ACC112 (cell line): ENCODE measurements around the gene NME5.

Source experiments
- H2AFZ ChIP-seq: fragments of 200-600 bp; sonication (generic); one replicate; pipeline ENCODE4 v1.6.0; 2017; ENCODE audit warnings: antibody characterized with exemption, low read length; ENCODE audit not compliant: unreplicated experiment
- H3K27ac ChIP-seq: fragments of 200-600 bp; sonication (generic); 2 replicates; pipeline ENCODE4 v1.5.1; 2014; ENCODE audit warnings: low read depth, mild to moderate bottlenecking, antibody characterized with exemption, low read length, moderate library complexity
- H3K27me3 ChIP-seq: fragments of 200-600 bp; sonication (generic); 2 replicates; pipeline ENCODE4 v1.6.1; 2014; ENCODE audit warnings: mild to moderate bottlenecking, antibody characterized with exemption, low read length, moderate library complexity, mixed read lengths; ENCODE audit not compliant: insufficient read depth
- H3K36me3 ChIP-seq: fragments of 200-600 bp; sonication (generic); 2 replicates; pipeline ENCODE4 v1.6.1; 2016; ENCODE audit warnings: mild to moderate bottlenecking, antibody characterized with exemption, low read length, moderate library complexity, mixed read lengths; ENCODE audit not compliant: insufficient read depth
- H3K4me1 ChIP-seq: fragments of 200-600 bp; sonication (generic); one replicate; pipeline ENCODE4 v1.6.1; 2016; ENCODE audit warnings: low read length, mixed read lengths; ENCODE audit not compliant: insufficient read depth, unreplicated experiment, control insufficient read depth
- H3K4me3 ChIP-seq: fragments of 200-600 bp; sonication (generic); 2 replicates; pipeline ENCODE4 v1.5.1; 2014; ENCODE audit warnings: mild to moderate bottlenecking, low read depth, low read length
- H3K79me2 ChIP-seq: fragments of 200-600 bp; sonication (generic); one replicate; pipeline ENCODE4 v1.6.0; 2016; ENCODE audit warnings: low read length; ENCODE audit not compliant: control insufficient read depth, unreplicated experiment, insufficient read depth

NME5 gene

DNA sequence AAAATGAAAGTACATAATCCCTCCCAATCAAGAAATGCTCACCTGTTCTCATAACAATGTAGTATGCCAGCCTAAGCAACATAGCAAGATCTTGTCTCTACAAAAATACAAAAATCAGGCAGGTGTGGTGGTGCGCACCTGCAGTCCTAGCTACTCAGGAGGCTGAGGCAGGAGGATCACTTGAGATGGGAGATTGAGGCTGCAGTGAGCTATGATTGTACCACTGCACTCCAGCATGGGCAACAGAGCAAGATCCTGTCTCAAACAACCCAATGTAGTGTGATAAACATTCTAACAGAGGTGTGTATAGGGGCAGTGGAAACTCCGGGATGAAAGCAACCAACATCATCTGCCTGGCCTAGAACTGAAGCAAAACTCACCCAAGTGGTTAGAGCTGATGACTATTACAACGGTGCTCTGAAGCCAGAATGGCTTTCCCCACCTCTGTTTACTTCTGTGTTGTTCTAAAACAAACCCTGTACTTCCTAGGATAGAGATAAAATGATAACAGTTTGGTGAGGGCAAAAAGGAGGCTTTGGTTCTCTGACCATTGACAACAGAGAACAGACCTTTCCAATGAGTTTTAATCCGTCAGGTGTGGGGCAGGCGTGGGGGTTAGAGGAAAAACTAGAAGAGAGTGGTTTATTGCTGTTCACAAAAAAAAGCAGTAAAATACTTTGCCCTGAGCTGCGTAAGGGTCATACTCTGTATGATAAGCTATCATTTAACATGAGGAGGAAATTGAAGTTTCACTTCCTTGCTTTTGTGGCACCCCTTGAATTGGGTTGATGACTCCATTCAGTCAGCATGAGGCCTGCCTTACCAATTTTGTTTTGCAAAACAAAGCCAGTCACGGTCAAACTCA, 36.5 kb downstream of the NME5 start:
- no peak overlapping the region for H2AFZ ChIP-seq
- no peaks in the 10 kb centered on the region for H3K79me2 ChIP-seq
- H3K4me3 ChIP-seq, result no peak overlapping the region
- H3K4me1 ChIP-seq, result no peaks in the 10 kb centered on the region
- no peaks in the 10 kb centered on the region for H3K36me3 ChIP-seq
- H3K27ac ChIP-seq, result no peak overlapping the region
- H3K27me3 ChIP-seq, result peaks cover 10% of the 10 kb centered on the region

DNA sequence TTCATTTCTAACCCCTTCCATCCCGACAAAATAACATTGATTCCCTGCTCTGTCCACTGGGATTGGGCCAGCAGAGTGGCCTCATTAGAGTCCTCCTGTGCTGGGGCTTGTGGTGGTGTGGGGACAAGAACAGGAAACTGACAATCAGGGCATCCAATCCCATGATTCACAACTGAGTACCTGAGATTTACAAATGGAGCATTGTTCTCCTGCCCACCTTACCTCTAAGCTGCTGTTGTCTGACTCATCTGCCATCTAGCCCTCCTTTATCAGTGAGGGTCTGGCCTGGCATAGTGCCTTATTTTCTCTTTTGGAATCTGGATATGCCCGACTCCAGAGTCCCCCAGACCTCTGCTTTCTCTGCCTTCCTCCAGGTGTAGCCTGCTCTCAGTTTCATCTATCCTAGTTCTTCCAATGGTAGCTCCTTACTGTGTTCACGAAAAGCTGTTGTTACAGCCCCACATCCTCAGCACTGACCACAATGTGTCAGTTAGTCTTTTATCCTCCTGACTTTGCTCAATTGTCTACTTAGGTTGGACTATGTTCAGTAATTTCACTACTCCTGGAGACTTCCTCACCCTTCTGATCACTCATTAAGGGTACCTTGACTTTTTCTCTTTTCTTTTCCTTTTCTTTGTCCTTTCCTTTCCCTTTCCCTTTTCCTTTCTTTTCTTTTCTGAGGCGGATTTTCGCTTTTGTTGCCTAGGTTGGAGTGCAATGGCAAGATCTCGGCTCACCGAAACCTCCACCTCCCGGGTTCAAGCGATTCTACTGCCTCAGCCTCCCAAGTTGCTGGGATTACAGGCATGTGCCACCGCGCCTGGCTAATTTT, 42.0 kb downstream of the NME5 start:
- no peak overlapping the region for H3K4me3 ChIP-seq
- no peaks in the 10 kb centered on the region for H3K79me2 ChIP-seq
- no peaks in the 10 kb centered on the region for H3K36me3 ChIP-seq
- H3K27me3 ChIP-seq, result peaks cover 36% of the 10 kb centered on the region
- H3K27ac ChIP-seq, result no peak overlapping the region
- no peaks in the 10 kb centered on the region for H3K4me1 ChIP-seq
- H2AFZ ChIP-seq, result no peak overlapping the region

DNA sequence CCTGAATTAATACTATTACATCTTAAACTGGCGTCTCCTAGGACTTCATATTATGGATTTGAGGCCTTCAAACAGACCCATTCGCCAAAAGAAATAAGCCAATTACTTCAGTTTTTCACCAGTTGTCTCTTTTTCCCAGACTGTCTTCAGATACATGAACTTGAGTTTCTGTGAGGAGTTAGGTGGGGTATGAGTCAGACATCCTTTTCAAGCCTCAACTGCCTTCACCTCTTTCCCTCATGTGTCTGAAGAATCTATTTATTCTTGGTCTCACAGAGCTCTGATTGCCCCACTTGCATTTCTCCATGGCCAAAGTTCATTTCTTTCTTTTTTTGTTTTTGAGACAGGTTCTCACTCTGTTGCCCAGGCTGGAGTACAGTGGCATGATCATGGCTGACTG, 42.9 kb downstream of the NME5 start:
- H3K79me2 ChIP-seq, result no peaks in the 10 kb centered on the region
- H3K27me3 ChIP-seq, result peaks cover 43% of the 10 kb centered on the region
- H2AFZ ChIP-seq, result no peak overlapping the region
- H3K4me3 ChIP-seq, result no peak overlapping the region
- no peak overlapping the region for H3K27ac ChIP-seq
- no peaks in the 10 kb centered on the region for H3K4me1 ChIP-seq
- no peaks in the 10 kb centered on the region for H3K36me3 ChIP-seq

DNA sequence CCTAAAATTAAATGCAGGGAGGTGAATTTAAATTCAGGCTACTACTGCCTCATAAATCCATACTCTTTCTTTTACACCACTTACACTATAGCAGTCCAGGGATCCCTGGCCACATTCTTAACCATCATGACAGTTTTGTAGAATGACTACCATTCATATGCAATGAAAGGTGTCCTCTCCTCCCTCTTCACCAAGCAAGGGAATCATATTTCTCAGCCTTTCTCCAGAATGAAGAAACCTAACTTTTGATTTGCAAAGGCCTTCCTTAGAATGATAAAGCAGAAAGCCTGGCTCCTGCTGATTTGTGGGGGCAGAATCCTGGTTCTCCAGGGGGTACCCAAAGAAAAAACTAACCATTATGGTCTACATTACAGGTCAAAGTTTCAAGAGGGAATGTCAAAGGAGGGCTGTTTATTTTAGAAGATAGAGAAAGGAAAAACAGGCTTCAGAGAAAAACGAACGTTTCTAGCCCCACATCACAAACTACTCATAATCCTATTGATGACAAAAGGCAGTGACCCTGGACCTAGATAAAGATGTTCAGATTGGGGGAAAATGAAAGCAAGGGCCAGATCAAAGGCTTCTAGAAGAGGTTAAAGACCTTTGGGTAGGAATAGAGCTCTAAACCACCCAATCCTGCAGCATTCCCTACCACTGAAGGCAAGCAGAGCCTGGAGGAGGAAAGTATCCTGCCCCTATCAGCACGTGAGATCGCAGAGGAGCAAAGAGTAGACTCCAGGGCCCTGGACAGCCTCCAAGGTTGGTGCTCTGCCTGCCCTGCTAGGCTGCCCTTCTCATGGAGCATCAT, 43.9 kb downstream of the NME5 start:
- Histone ChIP-seq H2AFZ (no peak overlapping the region), H3K27ac (no peak overlapping the region), H3K4me3 (no peak overlapping the region), H3K4me1 (no peaks in the 10 kb centered on the region), H3K36me3 (no peaks in the 10 kb centered on the region), H3K27me3 (peaks cover 54% of the 10 kb centered on the region), H3K79me2 (no peaks in the 10 kb centered on the region)

DNA sequence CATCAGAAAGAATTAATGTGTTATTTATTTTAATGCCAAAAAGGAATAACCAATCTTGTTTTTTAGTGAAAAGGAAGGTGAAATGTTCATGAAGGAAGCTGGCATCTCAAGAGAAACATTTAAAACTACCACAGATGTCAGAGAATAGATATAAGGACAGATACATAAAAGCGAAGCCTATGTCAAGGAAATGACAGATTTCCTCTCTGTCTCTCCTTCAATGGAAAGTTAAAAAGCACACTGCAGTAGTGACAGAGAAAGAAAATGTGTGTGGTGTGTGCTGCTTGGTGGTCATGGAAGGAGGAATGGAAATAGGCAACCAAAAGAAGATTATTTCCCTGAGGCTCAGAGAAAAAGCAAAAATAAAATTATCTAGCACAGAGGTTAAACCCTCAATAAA, 46.2 kb downstream of the NME5 start:
- no peak overlapping the region for H3K27ac ChIP-seq
- no peak overlapping the region for H3K4me3 ChIP-seq
- H3K4me1 ChIP-seq, result no peaks in the 10 kb centered on the region
- H3K27me3 ChIP-seq, result peaks cover 55% of the 10 kb centered on the region
- no peaks in the 10 kb centered on the region for H3K36me3 ChIP-seq
- no peaks in the 10 kb centered on the region for H3K79me2 ChIP-seq
- no peak overlapping the region for H2AFZ ChIP-seq

DNA sequence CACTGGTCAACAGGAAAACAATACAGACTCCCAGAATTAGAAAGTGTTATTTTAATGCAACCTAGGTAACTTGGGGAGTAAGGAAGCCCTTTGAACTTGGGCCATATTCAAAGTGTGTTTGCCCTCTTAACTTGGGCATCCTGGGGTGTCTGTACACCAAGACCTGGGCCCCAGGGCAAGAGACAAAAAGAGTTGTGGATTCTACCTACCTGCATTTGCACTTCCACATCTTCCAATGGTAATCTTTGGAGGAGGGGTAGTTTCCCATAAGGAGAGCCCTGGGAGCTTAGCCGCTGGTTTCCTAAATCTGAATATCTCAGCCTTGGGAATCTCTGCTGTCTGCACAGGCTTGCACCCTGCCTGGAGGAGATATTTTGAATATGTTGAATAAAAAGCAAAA, 46.9 kb downstream of the NME5 start:
- Histone ChIP-seq H3K4me3 (no peak overlapping the region), H2AFZ (no peak overlapping the region), H3K79me2 (no peaks in the 10 kb centered on the region), H3K27ac (no peak overlapping the region), H3K36me3 (no peaks in the 10 kb centered on the region), H3K4me1 (no peaks in the 10 kb centered on the region), H3K27me3 (peaks cover 60% of the 10 kb centered on the region)

DNA sequence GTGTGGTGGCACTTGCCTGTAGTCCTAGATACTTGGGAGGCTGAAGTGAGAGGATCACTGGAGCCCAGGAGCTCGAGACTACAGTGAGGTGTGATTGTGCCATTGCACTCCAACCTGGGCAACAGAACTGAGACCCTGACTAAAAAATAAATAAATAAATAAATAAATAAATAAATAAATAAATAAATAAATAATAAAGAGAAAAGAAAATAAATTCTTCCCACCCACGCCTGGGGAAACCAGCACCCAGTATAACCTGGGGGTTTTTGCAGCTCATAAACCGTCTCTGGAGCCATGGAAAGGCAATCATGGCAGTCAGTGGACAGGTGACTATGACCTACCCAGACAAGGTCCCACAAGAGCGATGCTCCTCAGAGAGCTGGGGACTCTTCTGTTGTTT, 47.5 kb downstream of the NME5 start:
- Histone ChIP-seq H3K79me2 (no peaks in the 10 kb centered on the region), H3K36me3 (no peaks in the 10 kb centered on the region), H3K4me1 (no peaks in the 10 kb centered on the region), H2AFZ (no peak overlapping the region), H3K4me3 (no peak overlapping the region), H3K27ac (no peak overlapping the region), H3K27me3 (peaks cover 60% of the 10 kb centered on the region)

DNA sequence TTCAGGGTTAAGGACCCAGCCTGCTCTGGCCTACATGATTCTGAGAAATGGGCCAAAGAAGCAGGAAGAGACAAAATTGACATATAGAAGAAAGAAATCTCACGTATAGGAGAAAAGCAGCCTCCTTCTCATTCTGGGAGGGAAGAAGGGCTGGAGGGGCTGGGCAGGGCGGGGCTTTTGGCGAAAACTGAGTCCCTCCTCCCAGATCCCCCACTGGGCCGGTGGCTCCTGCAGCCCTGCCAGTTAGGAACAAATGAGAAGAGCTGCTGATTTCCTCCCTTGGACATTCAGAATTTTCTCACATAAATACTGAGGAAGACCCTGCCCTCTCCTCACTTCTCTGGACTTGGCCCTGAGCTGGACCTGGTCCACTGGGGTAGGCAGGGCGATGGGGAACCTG, 55.5 kb downstream of the NME5 start, which contains the start of gene WNT8A:
WNT8A (plus strand) TSS at position 332 of the 400 bp plus-strand sequence. CDS start 95 bp downstream, outside the sequence.
- no peaks in the 10 kb centered on the region for H3K4me1 ChIP-seq
- H3K79me2 ChIP-seq, result no peaks in the 10 kb centered on the region
- H3K4me3 ChIP-seq, result no peak within 1 kb of the TSS
- H3K36me3 ChIP-seq, result no peaks in the 10 kb centered on the region
- no peak within 1 kb of the TSS for H2AFZ ChIP-seq
- H3K27me3 ChIP-seq, result peaks cover 6% of the 10 kb centered on the region; the same call in 1 of the 2 replicates
- H3K27ac ChIP-seq, result no peak within 1 kb of the TSS

DNA sequence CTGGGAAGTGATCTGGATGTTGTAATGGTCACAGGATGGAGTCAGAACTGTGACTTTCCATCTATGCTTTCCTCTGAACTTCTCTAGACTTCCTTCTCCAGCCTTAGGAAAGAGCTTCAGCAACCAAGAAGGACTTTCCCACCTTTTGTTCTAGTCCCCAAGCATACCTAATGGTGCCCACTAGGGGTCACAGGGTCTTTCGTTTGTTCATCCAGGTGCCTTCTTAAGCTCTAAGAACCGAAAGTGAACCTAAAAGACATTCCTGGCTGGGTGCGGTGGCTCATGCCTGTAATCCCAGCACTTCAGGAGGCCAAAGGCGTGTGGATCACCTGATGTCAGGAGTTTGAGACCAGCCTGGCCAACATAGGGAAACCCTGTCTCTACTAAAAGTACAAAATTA, 57.2 kb downstream of the NME5 start:
- no peak overlapping the region for H3K27ac ChIP-seq
- no peaks in the 10 kb centered on the region for H3K4me1 ChIP-seq
- H3K4me3 ChIP-seq, result no peak overlapping the region
- no peak overlapping the region for H2AFZ ChIP-seq
- no peaks in the 10 kb centered on the region for H3K79me2 ChIP-seq
- no peaks in the 10 kb centered on the region for H3K36me3 ChIP-seq
- no peaks in the 10 kb centered on the region for H3K27me3 ChIP-seq

DNA sequence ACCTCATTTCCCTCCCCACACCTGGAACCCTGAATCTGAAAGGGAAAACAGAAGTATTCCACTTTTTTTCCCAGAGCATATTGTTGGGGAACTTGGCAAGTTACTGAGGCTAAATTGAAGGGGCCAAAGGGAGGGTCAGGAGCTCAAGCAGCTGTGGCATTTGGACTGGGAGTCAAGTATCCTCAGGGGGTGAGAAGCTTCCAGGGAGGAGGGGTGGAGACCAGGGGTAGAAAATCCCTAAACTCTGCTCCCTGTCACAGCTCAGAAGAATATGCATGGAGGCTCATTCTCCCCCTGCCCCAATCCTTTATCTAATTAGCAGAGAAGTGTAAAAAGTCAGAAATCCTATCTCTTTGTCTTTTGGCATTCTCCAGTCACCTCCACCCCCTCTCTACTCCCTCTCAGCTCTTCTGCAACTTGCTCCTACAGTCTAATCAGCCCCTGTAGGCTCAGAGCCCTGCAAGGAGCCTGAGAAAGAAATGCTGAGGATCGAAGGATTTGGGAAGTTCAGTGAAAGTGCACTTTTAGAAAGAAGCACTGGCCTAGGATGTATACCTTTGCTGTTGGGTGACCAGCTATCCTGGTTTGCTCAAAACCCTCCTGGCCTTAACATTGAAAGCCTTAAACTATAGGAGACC, 61.1 kb downstream of the NME5 start:
- no peaks in the 10 kb centered on the region for H3K4me1 ChIP-seq
- H3K79me2 ChIP-seq, result no peaks in the 10 kb centered on the region
- H3K27ac ChIP-seq, result no peak overlapping the region
- H3K27me3 ChIP-seq, result no peaks in the 10 kb centered on the region
- H3K36me3 ChIP-seq, result no peaks in the 10 kb centered on the region
- H2AFZ ChIP-seq, result peak overlapping the region; percentile 3
- no peak overlapping the region for H3K4me3 ChIP-seq
